Frontal cortex (tissue), 4 donors: ENCODE data around the gene UBE2M. TPM values are rescaled to one million over a fixed set of nuclear protein-coding genes. Genes with fewer than 3 reads are reported as not detected.

Experiments
- DNase-seq, 2 donors: peaks; one replicate each; pipeline ENCODE4 v3.0.0; 2012; ENCODE audit warnings: low spot score in 2 of 2
- FAIRE-seq: peaks from 2 replicates; lab custom pipeline; 2012; peaks lifted over from hg19 to GRCh38; lab: Jason Lieb, UNC
- total RNA-seq: library from RNA; depleted of rRNA; stranded (reverse); fragments of >200 nt; gene quantifications from one replicate; pipeline ENCODE4 v1.2.3, GENCODE V29; 2014
- donor health status: control.
- donor health status: control.
- donor health status: control.

The UBE2M gene
- total RNA-seq, 1 donor from 2014 or later: 64.8 TPM

DNA sequence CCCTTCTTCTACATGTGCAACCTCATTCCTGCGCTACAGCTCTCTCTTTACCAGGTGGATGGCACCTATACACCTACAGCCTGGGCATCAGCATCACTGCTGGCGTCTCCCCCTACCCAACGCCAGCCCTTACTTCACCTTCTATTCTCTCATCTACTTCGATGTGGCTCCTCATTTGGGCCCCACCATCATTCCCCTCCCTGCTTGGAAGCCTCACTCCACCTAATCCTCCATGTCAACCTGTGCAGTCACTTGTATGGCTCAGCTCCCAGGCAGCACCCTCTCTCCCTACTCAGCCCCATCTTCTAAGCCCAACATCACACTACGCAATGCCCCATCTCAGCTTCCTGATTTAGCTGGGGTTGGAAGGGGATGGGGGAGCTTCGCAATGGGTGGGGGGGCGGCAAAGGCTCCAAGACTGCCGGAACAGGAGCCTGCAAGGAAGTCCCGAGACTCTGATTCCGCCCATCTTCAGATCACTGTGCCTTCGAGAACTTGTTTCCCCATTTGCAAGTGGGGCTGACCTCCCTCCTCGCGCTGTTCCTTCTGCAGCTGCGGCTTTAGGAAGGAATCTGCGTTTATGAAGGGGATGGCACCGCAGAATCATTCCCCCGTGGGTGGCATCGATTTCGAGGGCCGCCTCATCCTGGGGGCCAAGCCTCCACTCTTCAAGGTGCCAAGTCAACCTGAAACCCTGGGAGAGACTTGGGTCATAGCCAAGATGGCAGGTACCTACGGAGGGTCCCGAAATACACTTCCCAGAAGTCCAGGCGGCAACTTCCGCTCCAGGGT lies 13.8 kb upstream of the UBE2M start:
- DNase-seq (no peak), FAIRE-seq (no peak)

DNA sequence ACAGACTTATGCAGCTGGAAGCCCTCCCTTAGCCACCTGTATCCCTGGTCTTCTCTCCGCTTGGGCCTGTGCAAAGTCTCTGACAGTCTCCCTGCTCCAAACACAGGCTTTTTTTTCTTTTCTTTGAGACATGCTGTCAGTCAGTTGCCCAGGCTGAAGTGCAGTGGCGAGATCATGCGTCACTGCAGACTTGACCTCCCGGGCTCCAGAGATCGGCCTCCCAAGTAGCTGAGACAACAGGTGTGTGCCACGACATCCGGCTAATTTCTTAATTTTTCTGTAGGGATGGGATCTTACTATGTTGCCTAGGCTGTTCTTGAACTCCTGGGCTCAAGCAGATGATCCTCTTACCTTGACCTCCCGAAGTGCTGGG lies 13.2 kb upstream of the UBE2M start:
- no peak for DNase-seq
- FAIRE-seq: no peak

DNA sequence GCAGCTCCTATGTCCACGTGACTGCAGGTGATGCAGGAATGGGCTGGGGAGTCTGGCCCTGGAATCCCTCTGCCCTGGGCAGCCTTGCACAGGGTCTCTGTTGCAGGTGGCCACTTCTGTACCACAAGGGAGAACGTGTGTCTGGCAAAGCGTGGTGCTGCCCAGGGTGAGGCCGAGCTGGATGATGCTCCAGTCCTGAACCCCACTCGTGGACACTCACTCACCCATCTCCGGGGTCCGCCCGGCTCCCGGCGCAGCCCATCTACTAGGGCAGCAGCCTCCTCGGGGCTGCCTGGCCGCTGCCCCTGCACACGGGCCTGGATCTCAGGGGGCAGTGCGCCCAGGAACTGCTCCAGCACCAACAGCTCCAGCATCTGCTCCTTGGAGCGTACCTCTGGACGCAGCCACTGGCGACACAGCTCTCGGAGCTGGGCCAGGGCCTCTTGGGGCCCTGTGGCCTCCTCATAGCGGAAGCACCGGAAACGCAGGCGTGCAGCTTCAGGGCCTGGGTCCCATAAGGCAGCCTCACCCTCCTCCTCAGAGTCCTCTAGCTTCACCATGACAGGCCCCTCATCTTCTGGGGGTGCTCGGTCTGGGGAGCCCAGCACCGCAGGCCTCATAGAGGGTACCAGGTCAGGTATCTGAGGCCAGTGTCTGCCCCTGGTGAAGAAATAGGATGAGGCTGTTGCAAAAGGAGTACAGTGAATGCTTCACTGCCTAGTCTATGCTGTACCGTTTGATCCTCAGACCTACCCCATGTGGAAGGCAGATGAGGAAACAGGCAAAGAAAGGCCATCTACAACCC lies 12.6 kb upstream of the UBE2M start:
- DNase-seq: no peak

GRCh38 chr19:58569943-58570670 lies 11.7 kb upstream of the UBE2M start:
- no peak for FAIRE-seq
- DNase-seq: no peak

More for the DNA sequence above, 12.6 kb upstream of the UBE2M start:
- FAIRE-seq: no peak

- no peak for DNase-seq
- no peak for FAIRE-seq
Measured at GRCh38 chr19:58569191-58569942, 11.0 kb upstream of the UBE2M start.

DNA sequence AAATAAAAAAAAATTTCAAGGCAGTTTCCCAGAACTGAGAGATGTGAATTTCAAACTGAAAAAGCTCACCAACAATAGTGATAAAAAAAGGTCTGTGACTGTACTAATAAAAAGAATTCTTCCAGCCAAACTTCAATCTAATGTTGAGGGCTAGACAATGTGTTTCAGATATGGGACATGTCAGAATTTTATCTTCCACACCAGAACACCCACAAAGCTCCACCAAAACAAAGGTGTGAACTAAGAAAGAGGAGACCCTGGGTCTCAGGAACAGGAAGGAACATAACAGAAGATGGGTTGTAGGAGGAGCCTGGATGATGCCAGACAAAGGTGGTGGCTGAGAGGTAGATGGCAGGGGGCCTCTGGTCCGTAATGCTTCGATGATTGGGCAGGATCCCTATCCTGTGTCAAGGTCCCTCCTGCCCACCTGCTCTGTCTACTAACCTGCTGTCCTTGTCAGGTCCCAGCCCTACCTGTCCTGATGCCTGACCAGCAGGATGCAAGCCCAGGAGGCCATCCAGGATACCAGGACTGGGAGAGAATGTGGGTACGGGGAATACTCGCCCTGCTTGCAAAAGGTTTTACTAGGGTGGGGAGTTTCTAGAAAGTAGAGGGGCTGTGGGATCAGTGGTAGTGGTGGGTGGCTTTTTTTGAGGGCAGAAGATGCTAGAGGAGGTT lies 10.2 kb upstream of the UBE2M start:
- DNase-seq (no peak), FAIRE-seq (no peak)

GRCh38 chr19:58566989-58567388 lies 8.6 kb upstream of the UBE2M start:
- DNase-seq: no peak
- no peak for FAIRE-seq

GRCh38 chr19:58563823-58564222 lies 5.4 kb upstream of the UBE2M start:
- no peak for DNase-seq
- FAIRE-seq: no peak

GRCh38 chr19:58563034-58563573 lies 4.7 kb upstream of the UBE2M start:
- DNase-seq (no peak), FAIRE-seq (no peak)

DNA sequence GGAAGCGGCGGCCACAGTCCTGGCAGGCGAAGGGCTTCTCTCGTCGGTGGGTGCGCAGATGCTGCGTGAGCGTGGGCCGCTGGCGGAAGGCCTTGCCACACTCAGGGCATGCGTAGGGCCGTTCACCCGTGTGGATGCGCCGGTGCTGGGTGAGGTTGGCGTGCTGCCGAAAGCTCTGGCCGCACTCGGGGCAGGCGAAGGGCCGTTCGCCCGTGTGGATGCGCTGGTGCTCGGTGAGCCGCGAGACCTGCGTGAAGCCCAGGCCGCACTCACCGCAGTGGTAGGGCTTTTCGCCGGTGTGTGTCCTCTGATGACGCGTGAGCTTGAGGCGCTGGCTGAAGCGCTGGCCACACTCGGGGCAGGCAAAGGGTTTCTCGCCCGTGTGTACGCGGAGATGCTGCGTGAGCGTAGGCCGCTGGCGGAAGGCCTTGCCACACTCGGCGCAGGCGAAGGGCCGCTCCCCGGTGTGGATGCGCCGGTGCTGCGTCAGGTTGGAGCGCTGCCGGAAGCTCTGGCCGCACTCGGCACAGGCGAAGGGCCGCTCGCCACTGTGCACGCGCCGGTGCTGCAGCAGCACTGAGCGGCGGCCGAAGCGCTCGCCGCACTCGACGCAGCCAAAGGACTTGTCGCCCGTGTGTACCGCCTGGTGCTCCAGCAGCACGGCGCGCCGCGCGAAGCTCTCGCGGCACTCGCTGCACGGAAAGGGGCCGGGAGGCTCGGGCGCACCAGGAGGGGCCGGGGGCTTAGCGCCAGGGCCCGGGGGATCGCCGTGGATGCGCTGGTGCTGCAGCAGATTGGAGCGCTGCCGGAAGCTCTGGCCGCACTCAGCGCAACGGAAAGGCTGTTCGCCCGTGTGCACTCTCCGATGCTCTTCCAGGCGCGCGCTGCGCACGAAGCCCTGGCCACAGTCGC lies 4.0 kb upstream of the UBE2M start:
- DNase-seq (no peak), FAIRE-seq (no peak)

DNA sequence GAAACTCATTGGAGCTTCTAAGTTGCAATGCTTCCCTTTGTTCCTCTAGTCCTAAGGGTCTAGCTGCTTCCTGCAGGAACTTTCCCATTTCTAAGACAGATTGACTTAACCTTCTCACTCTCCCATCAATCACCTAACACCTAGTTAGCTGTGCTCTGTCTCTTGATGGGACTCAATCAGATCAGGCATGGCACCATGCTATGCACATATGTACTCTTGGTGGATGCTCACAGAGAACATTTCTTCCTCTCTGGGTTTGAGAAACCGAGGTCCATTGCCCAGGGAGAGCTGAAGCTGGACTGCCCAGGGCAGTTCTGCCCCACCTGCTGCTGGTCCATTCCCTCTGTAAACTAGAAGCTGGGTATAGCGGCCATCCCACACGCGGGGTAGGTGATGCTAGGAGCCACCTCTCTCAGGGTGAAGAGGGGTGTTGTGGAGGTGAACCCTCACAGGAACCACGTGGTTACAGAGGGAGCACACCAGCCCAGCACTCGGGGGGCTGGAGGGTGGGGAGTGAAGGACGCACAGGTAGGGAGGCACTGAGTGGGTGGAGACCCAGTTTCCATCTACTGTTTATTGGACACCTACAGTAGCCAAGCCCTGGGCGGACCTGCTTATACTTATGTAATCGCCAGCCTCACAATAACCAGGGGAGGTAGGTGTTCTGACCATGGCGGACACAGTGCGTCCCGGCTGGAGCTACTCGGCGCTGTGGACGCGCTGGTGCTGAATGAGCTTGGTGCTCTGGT lies 3.1 kb upstream of the UBE2M start:
- FAIRE-seq (no peak), DNase-seq (no peak)

GRCh38 chr19:58560921-58561320 lies 2.5 kb upstream of the UBE2M start:
- FAIRE-seq (no peak), DNase-seq (no peak)

DNA sequence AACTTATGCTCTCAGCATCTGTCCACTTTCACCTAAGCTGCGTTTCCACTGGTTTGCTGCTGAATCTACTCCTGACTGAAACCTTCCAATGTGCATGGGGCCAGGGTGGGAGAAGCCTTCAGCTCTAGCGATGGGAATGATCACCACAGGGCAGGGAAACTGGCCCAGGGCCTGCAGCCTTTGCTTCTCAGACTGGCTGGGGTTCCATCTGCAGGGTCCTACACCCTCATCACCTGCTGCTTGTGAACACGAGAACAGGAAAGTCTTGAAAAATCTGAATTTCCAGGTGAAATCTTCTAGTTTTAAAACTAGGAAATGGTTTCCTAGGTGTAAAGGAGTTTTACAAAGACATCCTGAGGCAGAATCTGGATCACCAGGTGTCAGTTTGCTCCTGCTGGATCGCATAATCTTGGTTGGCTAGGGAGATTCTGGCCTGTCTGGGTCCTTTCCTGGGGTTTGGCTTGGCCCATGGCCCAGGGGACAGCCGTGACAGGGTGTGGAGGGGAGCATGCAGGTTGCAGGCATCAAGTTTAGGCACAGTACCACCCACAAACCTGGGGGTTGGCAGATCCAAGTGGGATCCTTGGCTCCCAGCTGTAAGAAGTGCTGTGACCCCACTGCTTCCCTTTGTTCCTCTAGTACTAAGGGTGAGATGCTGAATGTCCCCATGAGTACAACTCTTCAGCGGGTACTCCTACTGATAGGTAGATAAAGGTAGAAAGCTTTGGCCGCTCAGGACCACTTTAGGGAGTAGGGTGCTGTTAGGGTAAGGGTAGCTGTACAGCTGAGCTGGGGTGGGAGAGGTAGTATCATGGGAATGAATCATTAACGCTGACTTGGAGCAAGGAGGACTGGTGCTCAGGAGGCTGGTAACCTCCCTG lies 1.8 kb upstream of the UBE2M start:
- DNase-seq (no peak), FAIRE-seq (no peak)

DNA sequence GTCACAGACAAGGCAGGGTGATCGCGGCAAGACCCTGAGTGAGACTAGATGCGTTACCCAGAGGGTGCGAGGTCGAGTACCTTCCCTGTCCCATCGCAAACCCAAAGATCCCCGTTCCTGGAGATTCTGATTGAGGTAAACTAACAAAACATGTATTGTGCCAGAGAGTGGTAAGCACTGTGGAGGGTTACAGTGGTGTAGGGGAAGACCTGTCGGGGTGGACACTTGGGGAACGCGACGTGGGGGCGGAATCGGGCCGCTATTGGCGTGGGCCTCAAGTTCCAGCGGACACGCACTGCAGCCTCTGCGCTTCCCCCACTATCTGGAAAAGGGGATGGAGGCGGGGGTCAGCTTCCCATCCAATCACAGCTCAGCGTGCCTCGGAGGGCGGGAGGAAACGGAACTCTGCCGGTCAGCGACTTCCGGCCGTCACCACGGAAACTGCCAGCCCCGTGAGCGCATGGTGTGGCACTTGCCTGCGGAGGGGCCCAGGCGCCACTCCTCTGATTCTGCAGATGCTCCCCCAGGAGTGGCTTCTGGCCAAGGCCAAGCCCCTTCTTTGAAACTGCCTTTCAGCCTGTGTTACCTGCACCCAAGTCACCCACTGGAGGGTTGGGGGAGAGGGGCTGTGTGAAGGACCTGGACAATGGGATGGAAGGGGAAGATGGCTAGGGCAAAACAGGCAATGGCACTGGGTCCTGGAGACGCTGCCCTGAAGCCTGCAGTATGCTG lies 1.0 kb upstream of the UBE2M start:
- DNase-seq (peak; percentile 91 to 92), FAIRE-seq (no peak)

DNA sequence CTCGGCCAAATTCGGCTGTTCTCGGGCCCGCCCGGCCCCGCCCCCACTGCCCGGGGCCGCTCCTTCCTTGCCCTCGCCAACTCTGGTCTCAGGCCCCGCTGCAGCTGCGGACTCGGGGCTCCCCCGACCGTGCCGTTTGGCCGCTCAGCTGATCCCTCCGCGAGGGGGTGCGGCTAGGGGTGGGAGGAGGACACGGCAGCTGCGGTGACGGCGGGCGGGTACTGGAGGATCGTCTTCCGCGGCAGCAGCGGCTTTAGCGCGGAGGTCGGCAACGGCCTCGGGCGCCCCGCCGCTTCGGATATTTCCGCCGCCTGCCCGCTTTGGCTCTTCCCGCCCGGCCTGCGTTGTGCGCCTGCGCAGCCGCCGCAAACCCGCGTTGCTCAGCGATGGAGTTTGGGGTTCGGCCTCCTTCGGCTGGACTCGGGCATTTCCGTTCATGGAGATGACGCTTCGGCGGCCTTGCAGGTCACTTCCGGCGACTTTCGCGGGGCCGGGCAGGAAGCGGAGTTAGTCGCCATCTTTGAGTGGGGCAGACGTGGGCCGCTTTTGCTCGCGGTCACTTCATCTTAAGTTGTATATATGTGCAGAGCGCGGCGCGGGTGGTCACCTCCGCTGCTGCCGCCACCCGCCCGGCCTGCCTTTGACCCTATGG lies 338 bp upstream of the UBE2M start:
- DNase-seq: peak; percentile 98
- peak; percentile 61 for FAIRE-seq
